Activated CD4-positive, CD25-positive, alpha-beta regulatory T cell treated with anti-CD3 and anti-CD28 coated beads, Interleukin-2, amount 50 U/mL, for 72 hours (primary cell): ENCODE data around the gene MPIG6B.
"Not testable (repeated sequence)": the region's sequence is repeated elsewhere in the genome, so short reads cannot be mapped to it uniquely, and the experiment has no call there.

Source experiments
- DNase-seq: peaks from one replicate; pipeline ENCODE4 v3.0.0; 2021

The MPIG6B gene

DNA sequence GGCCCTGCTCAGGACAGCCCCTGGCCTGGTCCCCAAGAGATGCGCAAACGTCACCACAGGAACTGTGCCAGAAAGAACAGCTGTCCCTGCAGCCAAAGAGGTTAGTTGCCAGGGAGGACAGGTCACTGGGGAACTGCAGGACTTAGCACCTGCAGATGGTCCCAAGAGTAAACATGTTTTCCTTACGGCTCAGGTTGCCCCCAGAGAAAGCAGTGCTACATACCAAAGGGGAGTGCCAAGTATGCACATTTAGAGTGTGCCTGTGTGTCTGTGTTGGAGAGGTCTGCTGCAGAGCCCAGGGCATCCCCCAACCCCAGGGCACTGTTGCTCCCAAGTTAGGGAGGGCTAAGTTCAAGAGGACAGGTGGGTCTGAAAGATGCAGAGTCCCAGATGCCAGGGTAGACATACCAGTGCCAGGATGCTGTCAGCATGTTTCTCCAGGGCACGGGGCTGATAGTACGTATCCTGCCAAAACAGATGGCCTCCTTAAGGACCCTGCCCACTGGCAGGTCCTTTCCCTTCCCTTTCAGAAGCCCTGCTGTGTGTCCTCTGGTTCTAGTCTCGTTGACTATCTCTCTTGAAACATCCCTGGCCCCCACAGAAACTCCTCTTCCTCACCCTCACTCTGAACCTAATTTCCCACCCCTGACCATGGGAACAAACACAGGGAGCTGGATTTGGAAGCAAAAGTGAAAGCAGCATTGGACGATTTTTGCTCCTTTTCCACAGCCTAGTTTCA is 21.3 kb upstream of the MPIG6B start:
- no peak for DNase-seq

DNA sequence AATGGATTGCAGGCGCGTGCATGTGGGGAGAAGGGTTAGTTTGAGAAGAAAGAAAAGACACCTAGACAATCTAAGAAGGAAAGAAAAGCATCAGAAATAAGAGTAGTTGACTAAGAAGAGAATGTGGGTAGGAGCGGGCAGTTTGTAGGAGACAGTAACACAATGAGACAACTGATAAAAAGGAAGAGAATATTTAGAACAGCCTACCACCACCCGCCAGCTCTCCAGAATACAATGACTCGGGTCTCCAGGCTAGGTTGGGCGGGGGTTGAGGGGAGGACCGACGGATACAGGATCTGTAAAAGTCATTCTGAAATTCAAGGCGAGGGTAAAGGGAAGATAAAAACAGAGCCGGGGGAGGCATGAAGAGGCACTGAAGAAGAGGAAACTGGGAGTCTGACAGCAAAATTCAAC is 20.8 kb upstream of the MPIG6B start:
- DNase-seq: no peak

DNA sequence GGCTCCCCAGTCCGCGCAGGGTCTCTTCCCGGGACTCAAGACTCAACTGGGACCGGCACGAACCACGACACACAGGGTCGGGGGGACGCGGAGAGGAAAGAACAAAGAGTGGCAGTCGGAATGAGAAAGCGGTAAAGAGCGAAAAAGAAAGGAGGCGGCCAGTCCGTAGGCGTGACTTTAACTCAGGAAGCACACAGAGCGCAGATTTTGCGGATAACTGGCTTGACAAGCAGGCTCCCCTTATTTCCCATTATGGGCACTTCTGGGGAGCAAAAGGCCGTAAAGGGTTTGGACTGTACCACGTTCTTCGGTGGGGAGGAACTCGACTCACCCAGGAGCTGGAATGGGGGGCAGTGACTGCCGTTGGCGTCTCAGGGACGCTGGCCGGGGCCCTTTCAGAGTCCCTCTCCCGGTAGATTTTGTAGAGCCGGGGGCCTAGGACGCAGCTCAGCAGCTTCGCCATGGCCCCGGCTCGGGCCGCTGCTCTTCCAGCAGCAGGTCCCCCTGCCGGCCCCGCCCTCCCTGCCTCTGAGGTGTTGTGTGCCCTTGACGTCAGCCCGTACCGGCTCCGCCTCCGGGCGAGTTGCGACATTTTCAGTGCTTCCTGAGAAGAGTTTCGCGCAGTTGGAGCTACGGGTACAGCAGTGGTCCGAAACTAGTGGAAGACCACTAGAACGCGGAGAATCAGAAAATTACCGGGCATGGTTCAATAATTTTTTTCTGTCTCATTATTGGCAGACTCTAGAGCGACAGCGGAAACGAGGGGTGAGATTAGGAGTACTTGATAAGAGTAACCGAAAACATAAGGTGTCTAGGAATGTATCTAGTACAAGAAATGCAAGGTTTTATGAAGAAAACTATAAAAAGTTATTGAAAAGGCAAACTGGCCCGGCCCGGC is 20.1 kb upstream of the MPIG6B start, which contains the start of gene ABHD16A:
ABHD16A (minus strand) TSS at position 506 of the 898 bp plus-strand sequence; CDS start at position 463, 43 bp downstream.
- peak; percentile 95 for DNase-seq

DNA sequence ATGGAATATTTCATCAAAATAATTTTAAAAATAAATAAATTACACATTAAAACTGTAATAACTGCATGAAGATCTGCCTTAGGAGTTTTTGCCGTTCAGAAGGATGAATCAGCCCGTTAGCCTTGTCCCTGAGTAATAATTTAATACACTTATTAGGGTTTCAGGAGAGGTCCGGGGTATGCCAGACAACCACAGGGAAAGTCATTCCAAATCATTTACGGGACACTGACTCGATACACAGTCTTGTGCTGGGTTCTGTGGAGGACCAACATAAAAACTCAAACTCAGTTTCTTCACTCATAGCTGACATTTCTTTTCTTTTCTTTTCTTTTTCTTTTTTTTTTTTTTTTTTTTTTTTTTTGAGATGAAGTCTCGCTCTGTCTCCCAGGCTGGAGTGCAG is 17.2 kb upstream of the MPIG6B start:
- DNase-seq: no peak

DNA sequence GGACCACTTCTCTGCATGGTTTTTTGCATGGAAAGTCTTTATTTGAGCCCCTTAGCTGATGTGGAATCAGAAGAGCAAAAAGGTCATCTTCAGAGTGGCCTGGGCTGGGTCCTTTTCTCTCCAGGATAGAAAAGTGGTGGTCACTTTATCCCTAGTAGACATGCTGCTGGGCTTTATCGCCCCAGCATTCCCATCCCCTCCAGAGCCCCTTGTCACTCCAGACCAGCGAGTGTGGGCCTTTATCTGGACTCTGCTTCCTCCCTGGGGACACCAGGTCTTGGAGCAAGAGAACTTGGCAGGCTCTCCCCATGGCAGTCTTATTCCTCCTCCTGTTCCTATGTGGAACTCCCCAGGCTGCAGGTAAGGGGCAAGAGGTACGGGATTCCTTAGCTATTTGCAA is 16.6 kb upstream of the MPIG6B start, which contains the start of gene LY6G6F:
LY6G6F (plus strand) TSS at position 268 of the 400 bp plus-strand sequence; CDS start at position 309, 41 bp downstream.
- no peak for DNase-seq

DNA sequence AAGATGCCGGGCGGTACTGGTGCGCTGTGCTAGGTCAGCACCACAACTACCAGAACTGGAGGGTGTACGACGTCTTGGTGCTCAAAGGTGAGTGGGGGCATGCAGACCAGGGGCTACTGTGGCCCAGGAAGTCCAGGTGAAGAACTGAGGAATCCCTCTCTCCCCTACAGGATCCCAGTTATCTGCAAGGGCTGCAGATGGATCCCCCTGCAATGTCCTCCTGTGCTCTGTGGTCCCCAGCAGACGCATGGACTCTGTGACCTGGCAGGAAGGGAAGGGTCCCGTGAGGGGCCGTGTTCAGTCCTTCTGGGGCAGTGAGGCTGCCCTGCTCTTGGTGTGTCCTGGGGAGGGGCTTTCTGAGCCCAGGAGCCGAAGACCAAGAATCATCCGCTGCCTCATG is 15.5 kb upstream of the MPIG6B start:
- no peak for DNase-seq

DNA sequence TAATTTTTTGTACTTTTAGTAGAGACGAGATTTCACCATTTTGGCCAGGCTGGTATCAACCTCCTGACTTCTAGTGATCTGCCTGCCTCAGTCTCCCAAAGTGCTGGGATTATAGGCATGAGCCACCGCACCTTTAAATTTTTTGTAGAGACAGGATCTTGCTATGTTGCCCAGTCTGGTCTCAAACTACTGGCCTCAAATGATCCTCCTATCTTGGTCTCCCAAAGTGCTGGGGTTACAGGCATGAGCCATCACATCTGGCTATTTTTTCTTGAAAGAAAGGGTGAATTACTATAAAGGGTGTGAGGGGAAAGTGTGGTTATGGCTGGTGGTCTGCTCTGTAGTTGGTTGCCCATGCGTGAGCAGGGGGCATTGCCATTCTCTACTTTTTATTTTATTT is 14.9 kb upstream of the MPIG6B start:
- no peak for DNase-seq

DNA sequence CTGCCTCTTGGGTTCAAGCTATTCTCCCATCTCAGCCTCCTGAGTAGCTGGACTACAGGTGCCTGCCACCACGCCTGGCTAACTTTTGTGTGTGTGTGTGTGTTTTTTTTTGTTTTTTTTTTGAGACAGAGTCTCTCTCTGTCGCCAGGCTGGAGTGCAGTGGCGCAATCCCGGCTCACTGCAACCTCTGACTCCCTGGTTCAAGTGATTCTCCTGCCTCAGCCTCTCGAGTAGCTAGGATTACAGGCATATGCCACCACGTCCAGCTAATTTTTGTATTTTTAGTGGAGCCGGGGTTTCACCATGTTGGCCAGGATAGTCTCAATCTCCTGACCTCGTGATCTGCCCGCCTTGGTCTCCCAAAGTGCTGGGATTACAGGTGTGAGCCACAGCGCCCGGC is 14.0 kb upstream of the MPIG6B start:
- DNase-seq: not testable (repeated sequence)

DNA sequence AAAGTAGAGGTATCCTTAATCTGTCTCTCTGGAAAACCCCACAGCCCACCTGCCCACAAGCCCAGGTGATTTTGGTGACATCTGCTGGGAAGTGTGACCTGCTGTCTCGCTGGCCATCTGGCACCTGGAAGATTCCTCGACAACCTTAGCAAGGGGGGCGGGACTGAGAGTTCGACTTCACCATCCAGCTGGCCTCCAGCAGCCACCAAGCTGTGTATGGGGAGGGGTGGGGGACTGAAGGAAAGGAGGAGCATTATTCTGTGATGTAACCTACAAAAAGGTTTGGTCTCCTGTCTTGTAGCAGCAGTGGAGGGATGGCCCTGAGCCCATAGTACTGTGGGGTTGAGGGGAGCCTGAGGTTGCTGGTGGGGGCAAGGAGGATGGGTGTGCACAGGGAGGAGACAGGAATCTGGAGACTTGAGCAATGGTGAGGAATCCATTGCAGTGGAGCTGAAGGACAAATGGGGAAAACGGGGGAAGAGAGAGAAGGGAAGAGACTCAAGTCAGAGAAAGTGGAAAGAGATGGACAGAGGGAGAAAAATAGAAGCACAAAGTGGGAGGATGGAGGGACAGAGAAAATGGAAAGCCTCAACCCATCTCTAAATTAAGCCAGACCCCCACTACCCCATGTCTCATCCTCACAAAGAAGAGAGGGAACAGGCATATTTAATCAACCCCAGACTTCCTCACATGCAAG is 12.5 kb upstream of the MPIG6B start:
- no peak for DNase-seq

DNA sequence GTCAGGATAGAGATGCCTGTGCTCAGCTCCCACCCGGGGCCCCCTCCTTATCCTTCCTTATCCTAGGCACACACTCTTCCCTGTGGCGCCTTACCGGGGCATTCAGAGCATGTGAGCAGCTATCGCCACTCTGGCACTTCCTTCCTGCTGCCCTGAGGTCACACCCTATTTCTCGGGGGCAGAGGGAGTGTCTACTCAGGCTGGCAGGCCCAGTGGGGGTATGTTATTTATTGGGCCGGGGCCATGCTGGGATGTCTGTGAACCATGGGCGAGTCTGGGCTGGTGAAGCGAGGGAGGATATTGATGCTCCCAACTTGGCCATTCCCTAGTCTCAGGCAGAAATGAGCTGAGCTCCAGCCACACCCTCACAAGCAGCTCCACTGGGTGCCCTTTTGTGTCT is 11.9 kb upstream of the MPIG6B start:
- no peak for DNase-seq

DNA sequence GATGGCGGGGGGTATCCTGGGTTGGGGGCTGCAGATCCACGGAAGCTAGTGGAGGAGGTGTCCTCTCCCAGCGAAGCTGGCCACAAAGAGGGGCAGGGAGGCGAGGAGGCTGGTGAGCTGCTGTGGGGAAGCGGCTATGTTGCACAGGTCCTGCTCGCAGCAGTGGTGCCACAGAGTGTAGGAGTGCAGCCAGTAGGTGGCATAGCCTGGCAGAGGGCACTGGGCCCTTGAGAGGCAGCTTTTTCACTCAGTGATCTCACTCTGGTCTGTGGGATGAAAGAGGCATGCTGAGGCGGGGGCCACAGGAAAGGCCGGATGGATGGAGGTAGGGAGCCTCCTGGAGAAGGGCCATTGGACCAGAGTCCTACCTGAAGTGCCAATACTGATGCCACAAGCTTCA is 10.9 kb upstream of the MPIG6B start:
- no peak for DNase-seq

DNA sequence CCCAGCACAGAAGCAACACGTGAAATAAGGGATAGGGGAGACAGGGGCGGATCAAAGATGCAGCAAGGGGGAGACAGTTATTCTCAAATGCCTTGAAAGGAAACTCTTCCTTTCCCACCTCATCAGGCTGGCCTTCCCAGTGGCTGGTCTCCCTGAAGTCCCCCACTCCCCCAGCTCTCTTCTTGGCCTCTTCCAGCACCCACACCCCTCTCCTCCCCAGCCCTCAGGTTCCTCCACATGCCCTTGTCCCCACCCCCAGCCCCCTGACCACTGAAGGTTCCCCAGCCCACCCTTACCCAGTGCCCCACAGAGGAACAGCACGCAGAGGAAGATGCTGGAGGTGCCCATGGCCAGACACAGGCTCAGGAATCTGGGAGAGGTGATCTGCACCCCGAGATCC is 9.7 kb upstream of the MPIG6B start:
- no peak for DNase-seq

DNA sequence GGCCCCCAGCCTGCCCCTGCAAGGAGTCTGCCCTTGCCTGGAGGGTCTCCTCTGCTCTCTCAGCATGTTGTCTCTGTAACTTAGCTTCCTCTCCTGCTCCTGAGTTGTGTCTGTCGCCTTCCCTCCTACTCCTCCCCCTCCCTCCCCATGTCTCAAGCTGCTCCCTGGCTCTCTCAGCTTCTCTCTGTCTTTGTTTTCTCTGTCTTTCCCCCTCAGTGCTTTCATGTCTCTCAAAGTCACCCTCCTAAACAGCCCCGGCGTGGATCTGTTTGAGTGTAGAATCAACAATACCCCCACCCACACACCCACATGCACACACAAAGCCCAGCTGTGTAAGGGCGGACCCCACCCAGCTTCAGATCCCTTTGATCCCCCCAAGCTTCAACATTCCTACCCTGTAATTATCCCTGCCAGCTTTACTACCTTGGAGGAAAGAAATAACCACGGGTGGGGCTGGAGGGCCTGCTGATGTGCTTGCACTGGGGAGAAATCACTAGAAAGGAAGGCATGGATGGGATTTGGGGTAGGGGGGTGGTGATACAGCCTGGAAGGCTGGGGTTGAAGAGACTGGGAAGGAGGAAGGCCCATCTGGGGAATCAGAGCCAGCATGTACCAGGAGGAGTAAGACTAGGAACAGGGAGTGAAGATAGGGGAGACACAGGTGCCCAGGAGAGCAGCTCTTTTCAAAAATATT is 9.0 kb upstream of the MPIG6B start:
- DNase-seq: no peak

DNA sequence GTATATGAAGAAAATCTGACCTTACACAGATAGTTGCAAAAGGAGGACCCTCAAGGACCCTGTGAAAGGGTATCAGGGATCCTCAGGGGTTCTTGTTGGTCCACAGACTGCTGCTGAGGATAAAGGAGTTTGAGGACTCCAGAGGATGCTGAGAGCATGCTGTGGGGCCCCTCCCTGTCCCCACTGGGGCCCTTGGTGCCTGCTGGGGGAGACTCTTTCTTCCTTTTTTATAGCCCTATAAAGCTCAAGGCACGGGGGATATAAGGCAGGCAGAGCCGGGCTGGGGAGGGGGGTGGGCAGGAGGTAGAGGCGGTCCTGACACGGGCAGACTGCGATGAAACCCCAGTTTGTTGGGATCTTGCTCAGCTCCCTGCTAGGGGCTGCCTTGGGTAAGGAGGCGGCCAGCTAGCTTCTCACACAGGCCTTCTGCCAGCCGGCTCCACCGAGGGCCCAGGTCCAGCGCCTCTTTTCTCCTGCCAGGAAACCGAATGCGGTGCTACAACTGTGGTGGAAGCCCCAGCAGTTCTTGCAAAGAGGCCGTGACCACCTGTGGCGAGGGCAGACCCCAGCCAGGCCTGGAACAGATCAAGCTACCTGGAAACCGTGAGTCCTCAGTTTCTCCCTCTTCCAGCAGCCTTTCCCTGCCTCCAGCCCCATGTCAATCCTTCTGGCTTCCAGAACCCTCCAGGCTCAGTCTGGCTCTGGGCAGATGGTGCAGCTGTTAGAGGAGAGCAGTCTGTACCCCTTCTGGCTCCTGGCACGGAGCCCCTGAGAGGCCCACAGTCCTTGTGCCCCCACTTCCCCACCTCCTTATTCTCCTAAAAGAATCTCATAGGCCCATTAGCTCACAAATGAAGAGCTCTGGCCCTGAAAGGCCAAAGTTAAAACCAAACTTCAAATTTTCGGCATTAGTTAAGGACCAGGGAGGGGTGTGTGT is 7.9 kb upstream of the MPIG6B start, which contains the start of gene LY6G6D:
LY6G6D (plus strand) TSS at position 327 of the 937 bp plus-strand sequence; CDS start at position 335, 8 bp downstream.
- DNase-seq: no peak

DNA sequence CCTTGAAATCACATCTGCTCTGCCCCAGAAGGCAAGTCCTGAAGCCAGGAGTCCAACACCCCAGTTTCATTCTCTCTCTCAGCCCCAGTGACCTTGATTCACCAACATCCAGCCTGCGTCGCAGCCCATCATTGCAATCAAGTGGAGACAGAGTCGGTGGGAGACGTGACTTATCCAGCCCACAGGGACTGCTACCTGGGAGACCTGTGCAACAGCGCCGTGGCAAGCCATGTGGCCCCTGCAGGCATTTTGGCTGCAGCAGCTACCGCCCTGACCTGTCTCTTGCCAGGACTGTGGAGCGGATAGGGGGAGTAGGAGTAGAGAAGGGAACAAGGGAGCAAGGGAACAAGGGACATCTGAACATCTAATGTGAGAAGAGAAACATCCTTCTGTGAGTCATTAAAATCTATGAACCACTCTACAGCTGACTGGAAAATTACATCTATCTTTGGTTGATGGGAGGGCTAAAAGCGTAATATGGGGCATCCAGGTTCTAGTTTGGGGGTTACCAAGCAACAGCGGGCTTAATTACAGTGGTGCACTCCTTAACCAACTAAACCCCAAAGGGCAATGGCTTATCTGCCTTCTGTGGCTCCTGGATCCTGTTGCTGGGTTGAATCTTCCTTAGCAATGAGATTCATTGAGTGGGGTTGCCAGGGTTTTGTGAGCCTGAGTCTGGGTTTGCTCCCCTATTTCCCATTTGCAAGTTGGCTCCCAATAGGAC is 5.5 kb upstream of the MPIG6B start:
- DNase-seq: no peak

DNA sequence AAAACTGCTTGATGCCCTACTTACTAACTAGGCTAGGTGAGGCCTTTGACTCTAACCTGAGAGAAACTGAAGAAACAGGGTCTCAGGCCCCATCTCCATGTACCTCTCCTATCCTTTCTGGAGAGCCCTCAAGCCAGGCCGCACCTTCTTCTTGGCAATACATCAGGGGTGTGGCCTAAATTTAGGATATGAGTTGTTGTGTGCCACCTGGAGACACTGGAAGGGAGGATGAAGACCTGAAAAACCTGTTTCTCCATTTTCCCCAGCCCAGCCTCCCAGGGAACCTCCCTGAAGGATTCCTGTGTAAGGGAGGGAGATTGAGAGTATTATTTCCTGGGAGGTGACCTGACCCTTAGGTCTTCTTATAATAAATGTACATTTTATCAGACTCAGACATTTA is 4.9 kb upstream of the MPIG6B start:
- DNase-seq: no peak

DNA sequence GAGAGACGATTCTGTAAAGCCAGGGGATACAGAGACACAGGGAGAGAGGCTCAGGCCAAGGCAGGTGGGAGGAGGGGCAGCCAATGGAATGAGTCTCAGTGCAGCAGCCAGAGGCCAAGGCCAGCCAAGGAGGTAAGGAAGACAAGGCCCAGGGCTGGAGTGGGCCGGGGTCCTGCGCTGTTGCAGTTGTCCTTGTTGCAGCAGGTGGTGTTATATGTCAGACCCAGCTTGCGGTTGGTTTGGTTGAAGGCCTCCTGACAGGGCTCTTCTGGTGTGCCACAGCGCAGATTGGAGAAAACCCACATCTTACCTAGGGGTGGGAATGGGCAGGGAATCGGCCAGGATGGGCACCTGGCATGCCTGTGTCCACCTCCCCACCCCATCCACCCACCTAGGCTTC is 4.2 kb upstream of the MPIG6B start:
- no peak for DNase-seq

DNA sequence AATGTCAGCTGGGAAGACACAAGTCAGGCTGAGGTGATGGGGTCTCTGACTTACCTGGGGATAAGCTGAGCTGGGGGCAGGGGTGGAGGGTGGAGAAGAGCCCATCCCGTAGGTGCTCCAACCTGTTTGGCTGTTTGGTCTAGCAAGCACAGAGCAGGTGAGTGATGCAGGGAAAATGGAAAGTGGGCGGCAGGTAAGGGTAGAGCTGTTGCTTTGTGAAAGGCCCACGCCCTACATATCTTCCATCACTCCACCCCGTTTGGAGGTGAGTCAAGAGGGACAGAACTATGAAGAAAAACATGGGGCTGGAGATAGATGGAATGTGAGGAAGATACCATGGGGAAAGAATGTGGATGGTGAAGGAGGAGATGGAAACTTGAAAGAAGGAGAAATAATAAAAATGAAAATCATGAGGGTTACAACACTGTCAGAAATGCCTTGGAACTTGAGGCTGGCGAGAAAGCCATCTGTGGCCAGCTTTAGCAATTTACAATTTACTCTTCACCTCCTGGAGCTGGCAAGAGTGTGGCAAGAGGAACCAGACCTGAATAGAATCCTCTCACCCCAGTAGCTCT is 2.9 kb upstream of the MPIG6B start:
- DNase-seq: no peak

DNA sequence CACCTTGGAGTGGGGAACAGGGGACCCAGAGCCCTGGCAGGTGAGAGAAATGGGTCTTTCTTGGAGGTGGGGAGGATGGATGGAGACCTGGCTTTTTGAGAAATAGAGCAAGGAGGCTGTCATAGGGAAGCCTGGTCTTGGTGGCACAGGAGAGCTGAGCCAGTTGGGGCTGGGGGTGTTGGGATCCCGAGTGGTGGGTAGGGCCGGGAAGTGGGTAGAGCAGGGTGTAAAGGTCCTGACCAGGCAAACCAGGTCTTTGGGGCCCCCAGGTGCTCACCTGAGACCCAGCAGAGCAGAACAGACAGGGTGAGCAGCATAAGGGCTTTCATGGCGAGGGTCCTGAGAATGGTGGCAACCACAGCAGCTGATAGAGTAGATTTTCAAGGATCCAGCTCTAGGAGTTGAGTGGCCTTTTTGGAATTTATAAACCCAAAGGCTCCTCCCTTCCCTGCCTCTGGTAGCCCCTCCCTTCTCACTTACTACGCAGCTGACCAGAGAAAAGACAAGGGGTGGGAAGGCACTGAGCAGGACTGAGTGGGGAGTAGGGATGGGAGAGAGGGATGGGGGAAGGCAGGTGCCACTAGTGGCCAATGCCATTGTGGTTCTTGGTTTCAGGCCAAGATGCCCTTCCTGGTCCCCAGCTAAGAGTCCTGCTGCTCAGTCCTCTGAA is 1.7 kb upstream of the MPIG6B start, which contains the start of gene LY6G6C:
LY6G6C (minus strand) TSS at position 396 of the 670 bp plus-strand sequence; CDS start at position 329, 67 bp downstream.
- DNase-seq: no peak

DNA sequence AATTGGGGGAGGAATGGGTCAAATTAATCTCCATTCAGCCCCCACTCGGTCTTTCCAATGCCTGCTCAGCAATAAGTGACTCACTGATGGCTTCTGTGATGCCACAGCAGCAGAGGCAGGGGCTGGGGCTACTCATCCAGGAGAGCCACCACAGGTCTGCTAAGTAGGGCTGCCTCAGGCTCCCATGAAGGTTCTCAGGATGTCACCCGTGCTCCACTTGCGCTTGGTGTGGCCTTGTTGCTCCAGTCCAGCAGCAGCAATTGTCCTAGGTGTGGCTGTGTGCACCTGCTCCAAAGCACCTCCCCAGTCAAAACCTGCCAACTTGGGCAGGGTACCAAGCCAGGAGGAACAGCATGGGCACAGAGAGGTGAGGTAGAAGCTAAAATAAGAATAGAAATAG is 1.0 kb upstream of the MPIG6B start:
- DNase-seq: no peak
